Posterior vena cava (tissue), 2 donors: ENCODE results near the gene BLOC1S1. TPM values are rescaled to one million over a fixed set of nuclear protein-coding genes. Genes with fewer than 3 reads are reported as not detected.

Experiments used
- DNase-seq: peaks from one replicate; pipeline ENCODE4 v3.0.0-alpha.2; 2020; ENCODE audit warnings: low spot score
- intact Hi-C, 2 donors: fragments of 100-400 bp; cut with DNase I; formaldehyde crosslinking; loops; one replicate each; pipeline versions ENCODE4 v1.14.1 to v1.14.2; 2022 to 2023
- total RNA-seq, 2 donors: library from RNA; stranded (reverse); fragmentation: NEBNext Ultra II Directional; extraction: Animal tissue kit (Norgen Biotek cat#: 25700); gene quantifications; one replicate each; pipeline ENCODE4 v1.2.1, GENCODE V29; 2021
- donor health status: DM: yes; HTN: yes; CAD: no.
- donor health status: DM: yes; HTN: yes; CAD: no.

Gene BLOC1S1
- total RNA-seq, 2 donors from 2014 or later: 115 to 118 TPM

DNA sequence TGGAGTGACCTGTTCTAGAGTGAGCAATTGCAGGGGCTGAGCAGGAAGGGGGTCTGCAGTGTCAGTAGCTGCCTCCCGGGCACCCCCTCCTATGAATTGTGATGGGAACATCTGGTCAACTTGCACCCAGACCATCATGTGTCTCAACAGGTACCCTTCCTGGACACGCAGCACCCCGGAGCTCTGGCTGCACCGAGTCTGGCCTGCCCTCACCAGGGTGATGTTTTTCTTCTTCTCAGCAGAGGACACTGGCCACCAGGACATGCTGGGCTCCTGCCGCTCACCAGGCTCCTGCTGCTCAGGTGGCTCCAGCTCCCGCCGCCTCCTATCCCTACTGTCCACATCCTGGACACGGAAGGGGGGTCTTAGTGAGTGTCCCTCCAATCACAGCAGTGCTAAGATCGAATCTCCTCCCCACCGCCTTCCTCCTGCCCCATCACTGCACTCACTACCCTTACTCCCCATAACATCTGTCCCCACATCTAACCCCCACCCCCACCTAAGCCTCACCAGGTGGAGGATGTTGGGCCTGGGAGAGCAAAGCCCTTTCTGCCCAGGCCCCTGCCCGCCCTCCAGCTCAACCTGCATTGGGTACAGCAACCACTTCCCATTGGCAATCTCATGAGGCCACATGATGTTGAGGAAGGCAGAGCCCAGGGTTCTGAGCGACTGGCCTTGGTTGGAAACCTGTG lies 23.1 kb upstream of the BLOC1S1 start:
- DNase-seq: peak; percentile 74
- intact Hi-C loops: no loop called here

DNA sequence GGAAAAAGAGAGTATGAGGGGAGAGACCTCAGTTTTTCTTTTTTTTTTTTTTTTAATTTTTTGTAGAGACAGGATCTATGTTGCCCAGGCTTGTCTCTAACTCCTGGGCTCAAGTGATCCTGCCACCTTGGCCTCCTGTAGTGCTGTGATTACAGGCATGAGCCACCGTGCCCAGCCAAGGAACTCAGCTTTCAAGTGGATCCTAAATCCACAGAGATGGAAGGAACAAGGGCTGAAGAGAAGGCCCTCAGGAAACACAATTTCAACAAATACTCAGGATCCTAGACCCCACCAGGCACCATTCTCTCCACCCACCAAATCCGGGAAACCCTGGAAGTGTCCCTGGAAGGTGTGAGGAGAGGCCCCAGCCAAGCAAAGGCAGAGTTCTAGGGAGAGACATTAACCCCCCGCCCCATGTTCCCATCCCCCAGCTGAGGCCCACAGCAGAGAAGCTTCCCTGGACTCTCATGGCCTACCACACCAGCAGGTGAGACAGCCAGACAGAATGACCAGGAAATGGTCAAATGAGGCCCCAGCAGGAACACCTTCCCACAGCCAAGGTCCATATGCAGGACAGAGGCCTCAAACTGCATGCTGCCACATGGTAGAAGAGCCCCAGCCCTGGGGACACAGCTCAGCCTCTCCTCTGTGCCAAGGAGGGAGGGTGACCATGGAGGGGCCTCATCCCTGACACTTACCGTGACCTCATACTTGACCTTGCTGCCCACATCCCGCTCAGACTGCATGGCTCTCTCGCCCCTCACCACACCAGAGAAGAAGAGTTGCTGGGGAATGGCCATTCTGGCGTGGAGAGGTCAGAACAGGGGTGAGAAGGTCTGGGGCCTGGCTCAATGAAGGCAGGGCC lies 22.3 kb upstream of the BLOC1S1 start:
- intact Hi-C loops: no loop called here

DNA sequence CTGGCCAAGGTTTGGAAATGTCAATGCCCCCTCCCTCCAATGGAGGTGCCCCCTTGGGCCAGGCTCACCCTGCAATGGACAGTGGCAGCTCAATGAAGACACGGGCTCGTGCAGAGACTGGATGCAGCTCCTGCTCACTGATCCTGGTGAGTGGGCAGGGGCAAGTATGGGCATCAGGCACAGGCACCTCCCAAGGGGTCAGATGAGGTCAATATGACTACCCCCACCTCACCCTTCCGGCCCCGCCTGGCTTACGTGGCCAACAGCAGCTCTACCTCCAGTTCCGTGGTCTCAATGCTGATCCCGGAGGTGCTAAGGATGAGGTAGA lies 21.7 kb upstream of the BLOC1S1 start:
- intact Hi-C loops: no loop called here
- peak; percentile 75 for DNase-seq

More for the DNA sequence above, 22.3 kb upstream of the BLOC1S1 start:
- peak; percentile 37 for DNase-seq

- intact Hi-C loops: no loop called here
- DNase-seq: peak; percentile 71
These were observed 21.2 kb upstream of the BLOC1S1 start for GRCh38 chr12:55694651-55695050.

DNA sequence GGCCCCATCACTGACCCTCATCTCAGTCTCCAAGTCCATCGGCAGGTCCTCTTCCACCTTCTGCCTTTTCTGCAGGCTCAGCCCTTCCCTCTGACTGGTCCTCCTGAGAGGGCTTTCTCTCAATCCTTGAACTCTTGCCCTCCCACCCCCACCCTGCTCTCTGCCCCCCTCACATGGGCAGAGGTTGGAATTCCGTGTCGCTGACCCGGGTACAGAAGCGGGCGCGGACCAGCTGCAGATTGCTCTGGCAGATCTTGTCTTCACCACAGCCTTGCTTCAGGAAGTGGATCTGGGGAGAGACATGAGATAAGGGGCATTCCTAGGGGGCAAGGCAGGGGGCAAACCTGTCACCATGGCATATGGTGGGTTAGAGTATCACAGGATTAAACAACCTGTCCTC lies 20.5 kb upstream of the BLOC1S1 start:
- DNase-seq: peak; percentile 46
- intact Hi-C loops: no loop called here

- intact Hi-C loops: no loop called here
- DNase-seq: peak; percentile 62
These were observed 19.7 kb upstream of the BLOC1S1 start for GRCh38 chr12:55696141-55696540.

GRCh38 chr12:55696796-55697462 lies 18.9 kb upstream of the BLOC1S1 start:
- intact Hi-C loops: no loop called here
- peak; percentile 80 for DNase-seq

DNA sequence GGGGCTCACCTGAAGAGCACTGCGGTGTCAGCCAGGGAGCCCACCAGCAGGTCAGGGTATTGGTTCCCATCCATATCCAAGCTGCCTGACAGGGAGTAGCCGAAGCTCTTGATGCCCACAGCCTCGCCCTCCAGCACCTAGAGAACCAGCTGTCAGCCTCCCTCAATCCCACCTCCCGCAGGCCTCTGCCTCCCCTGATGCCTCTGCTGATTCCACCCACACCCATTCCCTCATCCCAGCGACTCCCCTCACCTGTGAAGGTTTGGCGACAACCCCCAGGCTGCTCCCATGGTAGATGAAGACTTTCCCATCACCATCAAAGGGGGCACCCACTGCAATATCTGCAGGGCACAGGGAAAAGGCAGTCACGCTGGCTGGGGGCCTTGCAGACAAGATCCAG lies 18.2 kb upstream of the BLOC1S1 start:
- intact Hi-C loops: no loop called here
- DNase-seq: peak; percentile 30

GRCh38 chr12:55698241-55698955 lies 17.4 kb upstream of the BLOC1S1 start:
- peak; percentile 77 for DNase-seq
- intact Hi-C loops: no loop called here

GRCh38 chr12:55698965-55699364 lies 16.9 kb upstream of the BLOC1S1 start:
- intact Hi-C loops: no loop called here
- DNase-seq: peak; percentile 45

DNA sequence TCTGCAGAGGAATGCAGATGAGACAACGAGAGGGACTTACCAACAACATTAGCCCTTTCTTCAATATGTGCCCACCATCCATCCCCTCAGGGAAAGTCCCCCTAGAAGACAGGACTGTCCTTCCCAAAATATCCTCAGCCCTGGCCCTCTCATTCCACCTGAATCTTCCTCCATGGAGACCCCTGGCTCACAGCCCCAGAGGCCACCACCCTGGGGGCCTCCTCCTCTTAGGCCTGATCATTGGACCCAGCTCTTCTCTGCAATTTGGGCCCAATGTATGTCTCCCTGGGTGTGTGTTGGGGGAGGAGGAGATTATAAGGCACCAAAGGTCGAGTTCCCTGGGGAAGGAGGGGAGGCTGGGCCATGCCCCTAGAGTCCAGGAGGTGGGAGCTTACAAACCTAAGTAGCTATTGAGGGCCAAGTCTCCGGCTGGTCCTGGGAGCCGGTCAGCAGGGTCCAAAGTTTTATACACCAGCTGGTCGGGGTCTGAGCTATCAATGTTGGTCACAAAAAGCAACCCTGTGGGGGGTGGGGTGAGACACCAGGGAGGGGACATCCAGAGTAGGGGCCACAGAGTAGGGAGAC lies 16.3 kb upstream of the BLOC1S1 start:
- intact Hi-C loops: no loop called here
- DNase-seq: peak; percentile 70

DNA sequence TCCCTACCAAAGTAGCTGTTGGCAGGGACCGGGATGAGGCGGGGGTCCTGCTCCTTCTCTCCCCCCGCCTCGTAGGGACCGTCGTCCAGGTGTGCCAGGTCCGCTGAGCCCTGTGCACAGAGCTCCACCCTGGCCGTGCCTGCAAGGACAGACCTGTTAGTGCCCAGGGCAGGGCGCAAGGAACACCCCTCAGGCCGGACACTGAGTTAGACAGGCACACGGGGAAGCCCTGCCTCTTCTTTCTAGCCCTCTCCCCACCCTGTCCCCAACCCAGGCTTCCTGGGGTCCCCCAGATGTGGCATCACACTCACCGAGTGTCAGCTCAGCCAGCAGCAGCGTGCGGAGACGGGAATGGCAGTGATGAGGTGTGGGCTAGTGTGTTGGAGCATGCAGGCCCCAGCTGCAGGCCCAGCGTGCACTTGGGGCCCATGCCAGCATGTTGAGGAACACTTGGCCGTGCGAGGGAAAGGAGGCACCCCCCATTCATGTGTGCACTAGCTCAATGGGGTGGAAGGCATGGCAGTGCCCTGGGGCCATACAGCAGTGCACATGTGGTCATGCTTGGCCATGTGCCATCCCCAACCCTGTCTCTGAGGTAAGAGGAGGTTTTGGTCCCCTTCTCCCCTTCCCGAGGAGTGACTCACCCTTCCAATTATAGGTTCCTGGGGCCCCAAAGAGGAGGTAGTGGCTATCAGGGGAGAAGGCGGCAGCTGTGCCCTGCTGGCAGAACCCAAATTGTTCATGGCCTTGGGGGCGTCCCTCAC lies 15.4 kb upstream of the BLOC1S1 start:
- intact Hi-C loops: loop anchor here in 1 of 2 donors (1.0 kb wide), 1 partner anchor 24 kb away; no protein-coding TSS in a partner anchor
- peak; percentile 81 for DNase-seq

- intact Hi-C loops: no loop called here
- DNase-seq: no peak
These were observed 13.0 kb upstream of the BLOC1S1 start for GRCh38 chr12:55702861-55703260.

DNA sequence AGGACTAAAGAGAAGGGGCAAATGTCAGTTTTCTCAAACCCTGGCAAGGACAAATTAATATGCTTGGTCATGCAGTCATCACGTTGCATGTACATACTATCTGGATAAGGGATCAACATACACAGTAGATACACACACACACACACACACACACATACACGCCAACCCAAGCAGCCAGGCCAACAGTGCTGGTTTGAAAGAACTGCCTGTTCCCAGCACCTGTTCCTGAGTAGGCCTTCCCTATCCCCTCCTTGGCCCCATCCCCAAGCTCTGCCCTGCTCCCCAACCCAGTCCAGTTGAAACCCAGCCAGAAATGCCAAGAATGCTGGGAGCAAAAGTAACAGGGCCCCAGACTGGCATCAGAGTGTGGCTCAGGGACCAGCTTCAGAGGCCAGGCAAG lies 12.6 kb upstream of the BLOC1S1 start:
- no peak for DNase-seq
- intact Hi-C loops: no loop called here

- intact Hi-C loops: no loop called here
- no peak for DNase-seq
These were observed 11.7 kb upstream of the BLOC1S1 start for GRCh38 chr12:55703901-55704761.

DNA sequence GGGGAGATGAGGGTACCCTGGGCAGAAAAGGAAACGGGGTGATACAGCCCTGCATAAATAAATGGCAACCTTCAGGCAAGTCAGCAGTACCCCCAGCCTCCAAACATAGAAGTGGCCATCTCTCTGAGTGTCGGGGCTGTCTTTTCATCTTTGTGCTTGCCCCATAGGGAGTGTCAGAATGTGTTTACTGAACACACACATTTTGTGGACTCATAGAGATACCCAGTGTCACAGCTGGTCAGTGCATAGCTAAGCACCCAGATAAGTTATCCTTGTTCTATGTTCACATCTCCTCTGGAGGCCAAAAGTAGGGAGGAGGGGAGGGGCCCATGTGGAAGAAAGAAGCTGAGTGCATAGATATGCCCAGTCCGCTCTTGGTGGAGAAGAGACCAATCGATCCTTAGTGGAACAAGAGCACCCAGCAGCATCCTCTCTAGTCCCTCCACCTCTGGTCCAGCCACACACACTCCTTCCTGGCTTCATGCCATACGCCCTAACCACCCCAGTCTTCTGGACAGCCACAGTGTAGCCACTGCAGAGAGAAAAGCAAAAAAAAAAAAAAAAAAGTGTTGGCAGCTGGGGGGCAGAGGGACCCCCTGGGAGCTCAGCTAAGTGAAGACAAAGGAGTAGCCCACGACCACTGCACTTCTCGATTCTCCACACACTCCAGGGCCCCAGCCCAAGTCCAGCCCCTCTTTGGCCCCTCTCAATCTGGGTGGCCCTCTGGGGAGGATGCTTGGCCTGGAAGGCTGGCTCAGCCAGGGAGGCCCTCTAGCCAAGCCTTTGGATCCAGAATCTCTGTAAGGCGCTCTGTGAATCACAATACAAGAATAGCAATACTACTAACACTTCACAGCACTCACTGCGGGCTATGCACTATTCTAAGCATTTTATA lies 10.8 kb upstream of the BLOC1S1 start:
- DNase-seq: no peak
- intact Hi-C loops: loop anchor here in 1 of 2 donors (5.0 kb wide), 1 partner anchor 1443 kb away; no protein-coding TSS in a partner anchor
